ENCODE data around the gene ADM2. TPM values are rescaled to one million over a fixed set of nuclear protein-coding genes. Genes with fewer than 3 reads are reported as not detected.

Gene ADM2
- total RNA-seq, 6 experiments from 2014 or later: 1.0 to 19.2 (median 2.2) TPM

DNA sequence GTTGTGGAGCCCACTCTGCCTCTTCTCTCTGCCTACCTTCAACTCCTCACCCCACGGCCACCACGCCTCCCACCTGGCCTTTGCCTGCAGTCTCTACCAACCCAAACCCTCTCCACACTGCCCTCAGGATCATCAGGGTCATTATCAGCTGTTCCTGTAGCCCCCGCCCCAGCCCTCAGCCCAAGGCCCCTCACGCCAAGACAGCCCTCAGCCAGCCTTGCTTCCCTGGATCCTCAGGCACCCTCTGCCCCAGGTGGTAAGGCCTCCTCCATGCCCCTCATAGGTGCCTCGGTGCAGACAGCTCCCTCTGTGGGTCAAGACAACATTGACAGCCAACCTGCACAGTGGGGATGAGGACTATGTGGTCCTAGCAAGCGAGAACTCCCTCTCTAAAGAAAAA, 8.3 kb upstream of the ADM2 start:
- WGBS (ENCODE audit: insufficient coverage, low coverage, low lambda C conversion rate, missing lambda C conversion rate): 63% methylated on average over 6 of the region's 6 CpGs
- Histone ChIP-seq H3K9me3 (no peaks in the 10 kb centered on the region), H3K36me3 (no peaks in the 10 kb centered on the region), H3K4me3 (no peak overlapping the region), H3K27me3 (no peaks in the 10 kb centered on the region), H3K4me1 (peaks cover 0 to 17% (median 4%) of the 10 kb centered on the region in 4 donors), H3K27ac (no peak overlapping the region)
- intact Hi-C loops (cut with DNase I): no loop called here
- TF ChIP-seq, protein P1, sequence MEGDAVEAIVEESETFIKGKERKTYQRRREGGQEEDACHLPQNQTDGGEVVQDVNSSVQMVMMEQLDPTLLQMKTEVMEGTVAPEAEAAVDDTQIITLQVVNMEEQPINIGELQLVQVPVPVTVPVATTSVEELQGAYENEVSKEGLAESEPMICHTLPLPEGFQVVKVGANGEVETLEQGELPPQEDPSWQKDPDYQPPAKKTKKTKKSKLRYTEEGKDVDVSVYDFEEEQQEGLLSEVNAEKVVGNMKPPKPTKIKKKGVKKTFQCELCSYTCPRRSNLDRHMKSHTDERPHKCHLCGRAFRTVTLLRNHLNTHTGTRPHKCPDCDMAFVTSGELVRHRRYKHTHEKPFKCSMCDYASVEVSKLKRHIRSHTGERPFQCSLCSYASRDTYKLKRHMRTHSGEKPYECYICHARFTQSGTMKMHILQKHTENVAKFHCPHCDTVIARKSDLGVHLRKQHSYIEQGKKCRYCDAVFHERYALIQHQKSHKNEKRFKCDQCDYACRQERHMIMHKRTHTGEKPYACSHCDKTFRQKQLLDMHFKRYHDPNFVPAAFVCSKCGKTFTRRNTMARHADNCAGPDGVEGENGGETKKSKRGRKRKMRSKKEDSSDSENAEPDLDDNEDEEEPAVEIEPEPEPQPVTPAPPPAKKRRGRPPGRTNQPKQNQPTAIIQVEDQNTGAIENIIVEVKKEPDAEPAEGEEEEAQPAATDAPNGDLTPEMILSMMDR (IDR thresholded peaks at IDR 0.05): peak in 1 of 4 donors; percentile 26
- no peak for TF ChIP-seq POLR2A (IDR thresholded peaks at IDR 0.05)
- ATAC-seq (no peak), DNase-seq (no peak)

DNA sequence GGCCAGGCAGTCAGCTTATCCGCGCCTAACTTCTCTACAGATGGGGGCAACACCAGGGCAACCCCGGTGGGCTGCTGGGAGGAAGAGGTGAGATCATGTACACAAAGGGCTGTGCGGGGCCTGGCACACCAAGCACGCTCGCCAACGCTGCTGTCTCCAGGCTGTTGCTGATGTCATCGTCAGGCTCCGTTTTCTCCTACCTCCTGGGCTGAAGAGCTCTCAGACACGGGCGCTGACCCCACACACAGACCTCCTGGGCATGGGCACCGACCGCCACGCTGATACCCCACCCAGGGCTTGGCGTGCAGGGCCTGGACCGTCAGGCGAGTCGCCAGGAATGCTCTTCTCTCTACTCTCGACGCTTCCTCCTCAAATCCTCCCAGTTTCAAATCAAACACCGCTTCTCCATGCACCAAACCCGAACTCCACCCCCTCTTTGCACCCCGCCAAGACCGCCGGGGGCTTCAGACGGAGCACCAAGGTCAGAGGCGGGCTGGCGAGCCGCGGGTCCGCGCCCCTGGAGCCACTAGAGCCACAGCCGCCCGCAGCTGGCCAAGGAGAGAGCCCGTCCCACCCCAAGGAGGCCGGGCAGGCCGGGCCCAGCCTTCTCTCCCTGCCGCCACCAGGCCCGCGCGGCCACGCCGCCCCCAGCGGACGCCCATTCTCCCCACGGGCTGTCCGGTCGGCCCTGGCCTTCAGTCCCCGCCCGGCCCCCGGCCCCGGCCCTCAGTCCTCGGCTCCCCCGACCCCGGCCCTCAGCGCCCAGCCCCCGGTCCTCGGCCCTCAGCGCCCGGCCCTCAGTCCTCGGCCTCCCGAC, 7.3 kb upstream of the ADM2 start:
- ATAC-seq (peak; percentile 14 to 46 (median 34)), DNase-seq (no peak)
- Histone ChIP-seq H3K27ac (peak overlapping the region in 1 of 3 donors; percentile 47), H3K9me3 (no peaks in the 10 kb centered on the region), H3K4me3 (peak overlapping the region; percentile 74 to 76 (median 75)), H3K4me1 (peaks cover 0 to 17% (median 4%) of the 10 kb centered on the region in 4 donors), H3K27me3 (no peaks in the 10 kb centered on the region), H3K36me3 (no peaks in the 10 kb centered on the region)
- WGBS (ENCODE audit: insufficient coverage, low coverage, low lambda C conversion rate, missing lambda C conversion rate): 0% methylated on average over 20 of the region's 62 CpGs
- TF ChIP-seq POLR2A (IDR thresholded peaks at IDR 0.05): no peak
- TF ChIP-seq, protein P1 (IDR thresholded peaks at IDR 0.05): no peak
- intact Hi-C loops (cut with DNase I): no loop called here

DNA sequence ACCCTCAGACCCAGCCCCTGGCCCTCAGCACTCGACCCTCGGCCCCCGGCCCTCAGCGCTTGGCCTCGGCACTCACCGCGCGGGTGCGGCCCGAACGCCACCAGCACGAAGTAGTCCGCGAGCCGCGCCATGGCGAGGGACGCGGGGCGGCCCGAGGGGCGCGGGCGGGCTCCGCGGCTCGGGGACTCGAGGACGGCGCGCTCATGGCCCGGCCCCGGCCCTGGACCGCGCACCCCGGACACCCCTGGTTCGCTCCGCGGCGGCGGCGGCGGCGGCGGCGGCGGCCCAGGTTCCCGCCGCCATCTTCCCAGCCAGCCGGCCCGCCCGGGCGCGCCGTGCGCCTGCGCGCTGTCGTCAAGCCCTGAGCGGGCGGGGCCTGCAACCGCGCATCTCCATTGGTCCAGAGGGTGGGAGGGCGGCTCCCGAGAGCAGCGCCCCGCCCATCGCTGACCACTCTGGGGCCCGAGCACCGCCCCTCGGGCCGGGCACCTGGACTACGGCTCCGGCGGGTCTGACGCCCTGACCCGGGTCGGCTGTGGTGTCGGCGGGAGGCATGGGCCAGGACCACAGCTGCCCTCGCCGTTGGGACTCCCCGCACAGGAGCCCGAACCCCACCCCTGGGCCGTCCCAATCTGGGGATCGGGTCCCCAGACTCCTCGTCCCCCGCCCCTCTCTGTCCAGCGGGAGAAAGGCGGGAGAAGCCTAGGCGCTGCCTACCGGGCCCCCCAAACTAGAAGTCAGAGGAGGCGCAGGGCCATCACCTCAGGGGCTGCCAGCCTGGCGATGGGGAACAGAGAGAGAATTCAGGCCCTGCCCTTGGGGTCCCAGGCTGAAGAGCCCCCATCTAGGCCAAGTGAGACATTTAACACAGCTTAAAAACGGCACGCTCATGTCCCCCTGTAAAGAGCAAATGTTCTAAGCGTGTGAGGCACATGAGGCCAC, 6.4 kb upstream of the ADM2 start, which contains the start of gene SBF1:
Gene SBF1 (minus strand): TSS at position 326 of the 942 bp plus-strand sequence. CDS start 195 bp downstream, at position 131.
- intact Hi-C loops (cut with DNase I): no loop called here
- 0% methylated on average over 19 of the region's 97 CpGs for WGBS (ENCODE audit: insufficient coverage, low coverage, low lambda C conversion rate, missing lambda C conversion rate)
- DNase-seq (peak; percentile 95 to 96 (median 96)), ATAC-seq (peak; percentile 96 to 99 (median 98))
- TF ChIP-seq, protein P1 (IDR thresholded peaks at IDR 0.05): no peak
- TF ChIP-seq POLR2A (IDR thresholded peaks at IDR 0.05): peak; percentile 77
- Histone ChIP-seq H3K9me3 (no peaks in the 10 kb centered on the region), H3K27ac (peak within 1 kb of the TSS in 2 of 3 donors; percentile 44 to 72), H3K4me3 (peak within 1 kb of the TSS; percentile 74 to 76 (median 75)), H3K36me3 (no peaks in the 10 kb centered on the region), H3K27me3 (no peaks in the 10 kb centered on the region), H3K4me1 (peaks cover 0 to 17% (median 4%) of the 10 kb centered on the region in 4 donors)

DNA sequence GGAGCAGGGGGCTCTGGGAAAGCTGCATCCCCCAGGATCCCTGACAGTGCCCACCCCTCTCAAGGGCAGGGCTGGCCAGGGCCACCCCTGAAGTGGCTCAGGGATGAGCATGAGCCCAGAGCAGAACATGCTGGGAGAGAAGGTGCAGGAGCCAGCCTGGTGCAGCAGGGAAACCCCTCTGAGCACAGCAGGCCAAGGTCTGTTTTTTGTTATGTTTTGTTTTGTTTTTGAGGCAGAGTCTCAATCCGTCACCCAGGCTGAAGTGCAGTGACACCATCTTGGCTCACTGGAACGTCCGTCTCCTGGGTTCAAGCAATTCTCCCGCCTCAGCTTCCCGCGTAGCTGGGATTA, 5.7 kb upstream of the ADM2 start:
- Histone ChIP-seq H3K4me1 (peaks cover 0 to 17% (median 4%) of the 10 kb centered on the region in 4 donors), H3K27ac (no peak overlapping the region), H3K27me3 (no peaks in the 10 kb centered on the region), H3K4me3 (peak overlapping the region in 1 of 3 donors; percentile 75), H3K9me3 (no peaks in the 10 kb centered on the region), H3K36me3 (no peaks in the 10 kb centered on the region)
- 84% methylated on average over 6 of the region's 6 CpGs for WGBS (ENCODE audit: insufficient coverage, low coverage, low lambda C conversion rate, missing lambda C conversion rate)
- TF ChIP-seq, protein P1 (IDR thresholded peaks at IDR 0.05): no peak
- no peak for TF ChIP-seq POLR2A (IDR thresholded peaks at IDR 0.05)
- intact Hi-C loops (cut with DNase I): no loop called here
- ATAC-seq (no peak), DNase-seq (no peak)

Data from right lobe of liver (tissue), 6 donors.